Heart right ventricle (tissue), 16 donors: ENCODE data around the gene SPATA46. TPM values are rescaled to one million over a fixed set of nuclear protein-coding genes. Genes with fewer than 3 reads are reported as not detected.

Experiments used
- ATAC-seq, 8 donors: fragments of 200-7000 bp; cut with Tn5 transposase; one replicate each; pipeline ENCODE4 v1.9.1; 2020; ENCODE audit warnings: mild to moderate bottlenecking in 8 of 8, moderate library complexity in 8 of 8, moderate number of reproducible peaks in 1 of 8
- DNase-seq, 2 donors: peaks; one replicate each; pipeline ENCODE4 v3.0.0-alpha.2; 2020
- H3K27ac ChIP-seq, 10 donors: fragments of 200-600 bp; sonication (generic) in 2 of 10; one replicate each; pipeline versions ENCODE4 v1.5.0 to v1.8.0; 2020 to 2022; ENCODE audit warnings: mild to moderate bottlenecking in 3 of 10
- H3K27me3 ChIP-seq, 7 donors: fragments of 200-600 bp; one replicate each; pipeline ENCODE4 v1.8.0; 2021 to 2022; ENCODE audit warnings: mild to moderate bottlenecking in 2 of 7
- H3K36me3 ChIP-seq, 9 donors: fragments of 200-600 bp; sonication (generic) in 1 of 9; one replicate each; pipeline versions ENCODE4 v1.5.0 to v1.8.0; 2020 to 2022; ENCODE audit warnings: mild to moderate bottlenecking in 2 of 9
- H3K4me1 ChIP-seq, 9 donors: fragments of 200-600 bp; sonication (generic) in 1 of 9; one replicate each; pipeline versions ENCODE4 v1.5.0 to v1.8.0; 2020 to 2022; ENCODE audit warnings: mild to moderate bottlenecking in 4 of 9
- H3K4me3 ChIP-seq, 10 donors: fragments of 200-600 bp; sonication (generic) in 2 of 10; one replicate each; pipeline versions ENCODE4 v1.5.0 to v1.8.0; 2020 to 2022; ENCODE audit warnings: mild to moderate bottlenecking in 7 of 10, moderate library complexity in 2 of 10
- H3K9me3 ChIP-seq, 11 donors: fragments of 200-600 bp in 10 of 11; sonication (generic) in 2 of 11; one replicate each; pipeline versions ENCODE4 v1.5.0 to v1.8.0; 2013 to 2022; ENCODE audit warnings: mild to moderate bottlenecking in 2 of 11, control low read depth in 1 of 11, moderate library complexity in 1 of 11
- WGBS, 2 donors: extraction: QIAGEN DNeasy Blood & Tissue Kit; methylation state at CpG; one replicate each; pipeline ENCODE4 v1.1.7; 2013; ENCODE audit warnings: inconsistent platforms in 1 of 2; 5-methylcytosine and 5-hydroxymethylcytosine counted together
- intact Hi-C, 10 donors: fragments of 100-400 bp; cut with DNase I; formaldehyde crosslinking; loops; one replicate each; pipeline versions ENCODE4 v1.11.1 to v1.14.2; 2022
- polyA plus RNA-seq, 2 donors: library from polyadenylated mRNA; stranded (reverse); fragments of 200-250 nt; gene quantifications; one replicate each; pipeline ENCODE4 v1.2.3, GENCODE V29; 2013
- total RNA-seq, 10 donors: library from RNA; stranded (reverse); fragmentation: NEBNext Ultra II Directional in 3 of 10; extraction: Animal tissue kit (Norgen Biotek cat#: 25700) in 3 of 10; gene quantifications; one replicate each; pipeline versions ENCODE4 v1.2.1 to v1.2.4, GENCODE V29; 2021 to 2023
- TF ChIP-seq, protein P1 (sequence below), 9 donors: fragments of 200-600 bp; sonication (generic) in 2 of 9; IDR thresholded peaks; one replicate each; pipeline versions ENCODE4 v1.5.0 to v1.8.0; 2021 to 2022; ENCODE audit warnings: antibody characterized with exemption in 9 of 9, mild to moderate bottlenecking in 5 of 9, moderate library complexity in 1 of 9
- donor health status: Arrhythmogenic right ventricular cardiomyopathy.
- donor health status: ischemic (EF 13 %, LVEDD 7.1; RV severe dilation, severe dysfunction).
- donor health status: healthy with polysubstance abuse.
- donor health status: DM: no; HTN: yes; CAD: no.
- donor health status: DM: no; HTN: no; CAD: no.
- donor health status: ischemic (EF 25% LVEDD 6.9; RV normal size, moderate dysfunction).
- donor health status: ischemic (EF 25% LVEDD 5.7; RV mildly dilated, moderate dysfunction).
- donor health status: healthy.
- donor health status: DM: yes; HTN: yes; CAD: no.
- donor health status: Ischemic cardiomyopathy.
- donor health status: ischemic (EF 35%, LVEDD 5.7; RV mildly dilated, moderate dysfunction).
- donor health status: nonischemic (EF 11% LVEDD 7.7; RV severe dilation, severe dysfunction).
- donor health status: DM: yes; HTN: yes; CAD: no.
- donor health status: PGD.
- donor health status: ischemic (EF 29% LVEDD 5.4; RV normal size, mild dysfunction).
- donor health status: nonischemic (EF 23%, LVEDD 6.1; RV moderate dilation, normal function).

Gene SPATA46
- total and polyA plus RNA-seq, 12 donors = not detected

GRCh38 chr1:162359523-162360236 lies 17.0 kb downstream of the SPATA46 start:
- Histone ChIP-seq H3K27ac (no peak overlapping the region), H3K9me3 (no peaks in the 10 kb centered on the region), H3K4me3 (no peak overlapping the region), H3K4me1 (peaks cover 0 to 13% (median 0%) of the 10 kb centered on the region in 9 donors), H3K36me3 (no peaks in the 10 kb centered on the region), H3K27me3 (no peaks in the 10 kb centered on the region)
- DNase-seq (no peak), ATAC-seq (no peak)
- 93 to 94% methylated on average over 10 of the region's 10 CpGs for WGBS, 2 donors
- intact Hi-C loops = no loop called here
- TF ChIP-seq, protein P1, sequence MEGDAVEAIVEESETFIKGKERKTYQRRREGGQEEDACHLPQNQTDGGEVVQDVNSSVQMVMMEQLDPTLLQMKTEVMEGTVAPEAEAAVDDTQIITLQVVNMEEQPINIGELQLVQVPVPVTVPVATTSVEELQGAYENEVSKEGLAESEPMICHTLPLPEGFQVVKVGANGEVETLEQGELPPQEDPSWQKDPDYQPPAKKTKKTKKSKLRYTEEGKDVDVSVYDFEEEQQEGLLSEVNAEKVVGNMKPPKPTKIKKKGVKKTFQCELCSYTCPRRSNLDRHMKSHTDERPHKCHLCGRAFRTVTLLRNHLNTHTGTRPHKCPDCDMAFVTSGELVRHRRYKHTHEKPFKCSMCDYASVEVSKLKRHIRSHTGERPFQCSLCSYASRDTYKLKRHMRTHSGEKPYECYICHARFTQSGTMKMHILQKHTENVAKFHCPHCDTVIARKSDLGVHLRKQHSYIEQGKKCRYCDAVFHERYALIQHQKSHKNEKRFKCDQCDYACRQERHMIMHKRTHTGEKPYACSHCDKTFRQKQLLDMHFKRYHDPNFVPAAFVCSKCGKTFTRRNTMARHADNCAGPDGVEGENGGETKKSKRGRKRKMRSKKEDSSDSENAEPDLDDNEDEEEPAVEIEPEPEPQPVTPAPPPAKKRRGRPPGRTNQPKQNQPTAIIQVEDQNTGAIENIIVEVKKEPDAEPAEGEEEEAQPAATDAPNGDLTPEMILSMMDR (IDR thresholded peaks at IDR 0.05) = no peak

DNA sequence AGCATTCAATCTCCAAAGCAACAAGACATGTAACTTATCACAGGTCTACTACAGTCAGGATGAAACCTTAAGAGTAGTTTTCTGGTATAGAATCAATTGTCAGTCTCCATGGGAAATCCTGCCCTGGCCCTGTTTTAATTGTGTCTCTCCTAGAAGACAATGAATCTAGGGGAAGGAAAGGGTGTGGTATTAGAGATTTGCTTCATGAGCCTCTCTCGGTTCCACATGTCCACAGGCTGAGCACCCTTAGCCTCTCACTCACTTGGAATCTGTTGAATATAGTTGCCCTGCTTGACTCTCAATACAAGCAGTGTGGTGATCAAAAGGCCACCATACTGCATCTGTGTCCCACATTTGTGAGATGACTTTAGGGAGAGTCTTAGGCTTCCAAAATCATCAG lies 17.7 kb downstream of the SPATA46 start:
- DNase-seq (no peak), ATAC-seq (peak in 4 of 8 donors; percentile 16 to 61 (median 40))
- 60 to 70% methylated on average over 1 of the region's 1 CpG for WGBS, 2 donors
- Histone ChIP-seq H3K4me3 (no peak overlapping the region), H3K27ac (no peak overlapping the region), H3K27me3 (no peaks in the 10 kb centered on the region), H3K4me1 (peaks cover 0 to 13% (median 0%) of the 10 kb centered on the region in 9 donors), H3K9me3 (no peaks in the 10 kb centered on the region), H3K36me3 (no peaks in the 10 kb centered on the region)
- intact Hi-C loops = no loop called here
- TF ChIP-seq, protein P1 (IDR thresholded peaks at IDR 0.05) = no peak

DNA sequence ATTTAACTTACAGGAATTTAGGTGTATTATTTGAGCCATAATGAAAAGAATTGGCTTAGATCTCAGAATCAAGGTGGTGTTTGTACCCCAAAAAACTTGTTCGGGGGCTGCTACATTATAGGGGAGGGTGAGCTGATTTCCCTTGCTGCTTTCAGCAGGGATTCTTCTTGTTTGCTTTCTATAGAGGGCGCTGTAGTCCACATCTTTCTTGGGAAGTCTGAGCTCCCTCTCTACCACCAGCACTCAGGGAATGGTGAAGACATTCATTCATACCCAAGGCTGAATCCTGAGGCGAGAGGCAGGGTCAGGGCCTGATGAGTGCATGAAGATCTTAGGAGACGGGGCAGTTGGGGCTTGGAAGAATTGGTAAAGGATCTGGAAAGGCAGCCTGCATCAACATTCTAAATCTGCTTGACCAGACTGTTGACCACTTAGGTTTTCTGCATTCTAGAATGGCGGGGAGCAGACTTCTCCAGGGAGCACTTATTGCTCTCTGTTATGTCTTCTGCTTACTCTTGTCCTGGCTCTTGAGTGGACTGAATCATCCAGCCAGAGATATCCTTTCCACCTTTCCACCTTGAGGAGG lies 18.9 kb downstream of the SPATA46 start:
- Histone ChIP-seq H3K4me3 (no peak overlapping the region), H3K9me3 (no peaks in the 10 kb centered on the region), H3K27ac (no peak overlapping the region), H3K27me3 (no peaks in the 10 kb centered on the region), H3K4me1 (peaks cover 0 to 16% (median 0%) of the 10 kb centered on the region in 9 donors), H3K36me3 (no peaks in the 10 kb centered on the region)
- WGBS, 2 donors = 57 to 70% methylated on average over 5 of the region's 5 CpGs
- DNase-seq (no peak), ATAC-seq (peak in 1 of 8 donors; percentile 34)
- intact Hi-C loops = no loop called here
- TF ChIP-seq, protein P1 (IDR thresholded peaks at IDR 0.05) = peak in 5 of 9 donors; percentile 25 to 50 (median 34)

GRCh38 chr1:162353702-162354101 lies 23.0 kb downstream of the SPATA46 start:
- Histone ChIP-seq H3K4me1 (peaks cover 0 to 28% (median 8%) of the 10 kb centered on the region in 9 donors), H3K27me3 (no peaks in the 10 kb centered on the region), H3K4me3 (no peak overlapping the region), H3K9me3 (no peaks in the 10 kb centered on the region), H3K27ac (no peak overlapping the region), H3K36me3 (no peaks in the 10 kb centered on the region)
- TF ChIP-seq, protein P1 (IDR thresholded peaks at IDR 0.05) = no peak
- intact Hi-C loops = no loop called here
- ATAC-seq (no peak), DNase-seq (no peak)
- 80 to 82% methylated on average over 5 of the region's 5 CpGs for WGBS, 2 donors
